Measurements from ENCODE around the gene KRT35.

The KRT35 gene

DNA sequence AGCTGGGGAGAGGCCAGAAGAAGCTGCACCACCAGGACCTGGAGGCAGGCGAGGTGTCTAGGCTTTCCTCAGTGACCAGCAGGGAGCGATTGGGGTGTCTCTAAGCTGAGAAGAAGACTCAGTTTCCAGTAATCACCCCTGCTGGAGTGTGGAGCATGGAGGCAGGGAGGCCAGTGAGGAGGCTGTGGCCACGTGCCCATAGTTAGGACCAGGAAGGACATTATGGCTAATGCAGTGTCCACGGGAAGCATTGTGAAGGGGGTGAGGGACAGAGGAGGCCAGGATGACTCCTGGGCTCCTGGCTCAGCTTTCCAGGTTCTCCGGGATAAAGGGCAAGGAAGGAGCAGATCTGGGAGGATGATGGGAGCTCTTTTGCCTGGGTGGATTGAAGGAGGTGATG lies 18.8 kb upstream of the KRT35 start:
- Histone ChIP-seq H3K9me3 (ENCODE audit: insufficient read depth, low read length, severe bottlenecking) (no peaks in the 10 kb centered on the region), H3K36me3 (ENCODE audit: insufficient read depth, low read length) (no peaks in the 10 kb centered on the region), H3K27me3 (ENCODE audit: insufficient read depth, low read length, poor library complexity) (peaks cover 5% of the 10 kb centered on the region), H3K27ac (ENCODE audit: low read length) (no peak overlapping the region), H3K9ac (ENCODE audit: low read depth, low read length) (no peak overlapping the region), H2AFZ (ENCODE audit: low read depth, low read length) (no peak overlapping the region), H3K4me1 (ENCODE audit: insufficient read depth, low read length) (peaks cover 4% of the 10 kb centered on the region), H3K4me2 (ENCODE audit: insufficient read depth, low read length) (no peak overlapping the region), H3K4me3 (ENCODE audit: low read depth in 1 of 2, low read length in 2 of 2) (no peak overlapping the region), H4K20me1 (ENCODE audit: insufficient read depth, low read length) (no peaks in the 10 kb centered on the region), H3K79me2 (ENCODE audit: insufficient read depth, low read length) (no peaks in the 10 kb centered on the region)
- TF ChIP-seq, protein P1, sequence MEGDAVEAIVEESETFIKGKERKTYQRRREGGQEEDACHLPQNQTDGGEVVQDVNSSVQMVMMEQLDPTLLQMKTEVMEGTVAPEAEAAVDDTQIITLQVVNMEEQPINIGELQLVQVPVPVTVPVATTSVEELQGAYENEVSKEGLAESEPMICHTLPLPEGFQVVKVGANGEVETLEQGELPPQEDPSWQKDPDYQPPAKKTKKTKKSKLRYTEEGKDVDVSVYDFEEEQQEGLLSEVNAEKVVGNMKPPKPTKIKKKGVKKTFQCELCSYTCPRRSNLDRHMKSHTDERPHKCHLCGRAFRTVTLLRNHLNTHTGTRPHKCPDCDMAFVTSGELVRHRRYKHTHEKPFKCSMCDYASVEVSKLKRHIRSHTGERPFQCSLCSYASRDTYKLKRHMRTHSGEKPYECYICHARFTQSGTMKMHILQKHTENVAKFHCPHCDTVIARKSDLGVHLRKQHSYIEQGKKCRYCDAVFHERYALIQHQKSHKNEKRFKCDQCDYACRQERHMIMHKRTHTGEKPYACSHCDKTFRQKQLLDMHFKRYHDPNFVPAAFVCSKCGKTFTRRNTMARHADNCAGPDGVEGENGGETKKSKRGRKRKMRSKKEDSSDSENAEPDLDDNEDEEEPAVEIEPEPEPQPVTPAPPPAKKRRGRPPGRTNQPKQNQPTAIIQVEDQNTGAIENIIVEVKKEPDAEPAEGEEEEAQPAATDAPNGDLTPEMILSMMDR (IDR thresholded peaks at IDR 0.05; ENCODE audit: borderline replicate concordance, extremely low read depth, low read length, poor library complexity, severe bottlenecking): no peak
- TF ChIP-seq EZH2 (IDR thresholded peaks at IDR 0.05; ENCODE audit: borderline replicate concordance, low read depth, low read length, severe bottlenecking): no peak
- DNase-seq: no peak
- ATAC-seq (ENCODE audit: insufficient read depth, low read depth): no peak

DNA sequence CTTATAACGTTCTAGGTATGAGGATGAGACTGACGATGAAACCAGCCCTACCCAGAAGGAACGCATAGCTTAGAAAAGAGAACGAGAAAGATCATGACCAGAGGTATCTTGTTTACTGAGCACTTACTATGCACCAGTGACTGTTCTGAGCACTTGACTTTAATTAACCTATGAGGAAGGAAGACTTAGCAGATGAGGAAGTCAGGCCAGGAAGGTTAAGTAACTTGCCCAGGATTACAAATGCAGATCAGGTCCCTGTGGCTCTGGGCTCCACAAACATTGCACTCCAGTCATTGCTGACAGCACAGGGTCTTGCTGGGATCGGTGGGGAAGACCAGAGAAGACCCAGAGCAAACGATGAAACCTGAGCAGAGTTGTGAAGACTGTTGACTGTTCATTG lies 17.3 kb upstream of the KRT35 start:
- Histone ChIP-seq H3K36me3 (ENCODE audit: insufficient read depth, low read length) (no peaks in the 10 kb centered on the region), H3K9ac (ENCODE audit: low read depth, low read length) (no peak overlapping the region)

DNA sequence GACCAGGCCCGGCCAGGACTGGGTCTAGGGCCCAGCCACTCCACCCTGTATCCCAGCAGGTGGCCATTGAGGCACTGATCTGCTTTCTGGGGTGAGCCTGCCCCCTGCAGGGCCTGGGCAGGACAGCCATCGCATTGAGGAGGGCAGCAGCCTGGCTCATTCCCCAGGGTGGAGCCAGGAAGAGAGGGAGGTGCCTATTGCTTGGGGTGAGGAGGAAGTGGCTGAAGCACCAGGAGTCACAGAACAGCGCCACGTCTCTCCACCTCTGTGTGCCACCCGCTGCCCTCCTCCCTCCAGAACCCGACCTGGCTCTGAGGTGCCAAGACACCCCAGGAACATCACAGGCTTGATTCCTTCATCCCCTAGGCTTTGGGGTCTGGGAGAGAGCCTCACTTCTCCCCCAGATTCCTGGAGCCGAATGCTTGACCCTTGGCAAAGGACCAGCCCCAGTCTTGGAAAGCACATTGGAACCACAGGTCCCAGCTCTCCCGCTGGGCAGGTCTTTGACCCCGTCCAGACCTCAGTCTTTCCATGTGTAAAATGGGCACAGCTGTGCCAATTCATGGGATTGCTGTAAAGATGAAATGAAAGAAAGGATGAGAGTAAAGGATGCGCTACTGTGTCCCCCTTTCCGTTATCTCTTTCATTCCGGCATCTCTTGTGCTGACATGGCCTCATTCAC lies 16.0 kb upstream of the KRT35 start:
- H3K4me2 ChIP-seq (ENCODE audit: insufficient read depth, low read length): peak overlapping the region; percentile 53
- H3K79me2 ChIP-seq (ENCODE audit: insufficient read depth, low read length): no peaks in the 10 kb centered on the region
- no peak for TF ChIP-seq EZH2 (IDR thresholded peaks at IDR 0.05; ENCODE audit: borderline replicate concordance, low read depth, low read length, severe bottlenecking)
- TF ChIP-seq, protein P1 (IDR thresholded peaks at IDR 0.05; ENCODE audit: borderline replicate concordance, extremely low read depth, low read length, poor library complexity, severe bottlenecking): peak; percentile 80
- ATAC-seq (ENCODE audit: insufficient read depth, low read depth) (peak; percentile 98), DNase-seq (peak; percentile 73)
- H3K9me3 ChIP-seq (ENCODE audit: insufficient read depth, low read length, severe bottlenecking): no peaks in the 10 kb centered on the region
- peaks cover 7% of the 10 kb centered on the region for H3K27me3 ChIP-seq (ENCODE audit: insufficient read depth, low read length, poor library complexity)
- peaks cover 4% of the 10 kb centered on the region for H3K4me1 ChIP-seq (ENCODE audit: insufficient read depth, low read length)
- H2AFZ ChIP-seq (ENCODE audit: low read depth, low read length): peak overlapping the region; percentile 71; the same call in 1 of the 2 replicates
- H3K9ac ChIP-seq (ENCODE audit: low read depth, low read length): no peak overlapping the region
- H3K27ac ChIP-seq (ENCODE audit: low read length): no peak overlapping the region
- no peaks in the 10 kb centered on the region for H4K20me1 ChIP-seq (ENCODE audit: insufficient read depth, low read length)
- H3K4me3 ChIP-seq (ENCODE audit: low read depth in 1 of 2, low read length in 2 of 2): no peak overlapping the region
- no peaks in the 10 kb centered on the region for H3K36me3 ChIP-seq (ENCODE audit: insufficient read depth, low read length)

More for the DNA sequence above, 17.3 kb upstream of the KRT35 start:
- Histone ChIP-seq H3K27me3 (ENCODE audit: insufficient read depth, low read length, poor library complexity) (peaks cover 5% of the 10 kb centered on the region), H3K27ac (ENCODE audit: low read length) (no peak overlapping the region), H3K4me1 (ENCODE audit: insufficient read depth, low read length) (peaks cover 4% of the 10 kb centered on the region), H3K4me3 (ENCODE audit: low read depth in 1 of 2, low read length in 2 of 2) (no peak overlapping the region), H3K9me3 (ENCODE audit: insufficient read depth, low read length, severe bottlenecking) (no peaks in the 10 kb centered on the region), H3K79me2 (ENCODE audit: insufficient read depth, low read length) (no peaks in the 10 kb centered on the region), H4K20me1 (ENCODE audit: insufficient read depth, low read length) (no peaks in the 10 kb centered on the region), H2AFZ (ENCODE audit: low read depth, low read length) (no peak overlapping the region), H3K4me2 (ENCODE audit: insufficient read depth, low read length) (no peak overlapping the region)
- TF ChIP-seq, protein P1 (IDR thresholded peaks at IDR 0.05; ENCODE audit: borderline replicate concordance, extremely low read depth, low read length, poor library complexity, severe bottlenecking): no peak
- TF ChIP-seq EZH2 (IDR thresholded peaks at IDR 0.05; ENCODE audit: borderline replicate concordance, low read depth, low read length, severe bottlenecking): no peak
- ATAC-seq (ENCODE audit: insufficient read depth, low read depth): no peak
- no peak for DNase-seq

Measured in DND-41 (cell line).